ENCODE data around the gene KIF25.

The KIF25 gene

DNA sequence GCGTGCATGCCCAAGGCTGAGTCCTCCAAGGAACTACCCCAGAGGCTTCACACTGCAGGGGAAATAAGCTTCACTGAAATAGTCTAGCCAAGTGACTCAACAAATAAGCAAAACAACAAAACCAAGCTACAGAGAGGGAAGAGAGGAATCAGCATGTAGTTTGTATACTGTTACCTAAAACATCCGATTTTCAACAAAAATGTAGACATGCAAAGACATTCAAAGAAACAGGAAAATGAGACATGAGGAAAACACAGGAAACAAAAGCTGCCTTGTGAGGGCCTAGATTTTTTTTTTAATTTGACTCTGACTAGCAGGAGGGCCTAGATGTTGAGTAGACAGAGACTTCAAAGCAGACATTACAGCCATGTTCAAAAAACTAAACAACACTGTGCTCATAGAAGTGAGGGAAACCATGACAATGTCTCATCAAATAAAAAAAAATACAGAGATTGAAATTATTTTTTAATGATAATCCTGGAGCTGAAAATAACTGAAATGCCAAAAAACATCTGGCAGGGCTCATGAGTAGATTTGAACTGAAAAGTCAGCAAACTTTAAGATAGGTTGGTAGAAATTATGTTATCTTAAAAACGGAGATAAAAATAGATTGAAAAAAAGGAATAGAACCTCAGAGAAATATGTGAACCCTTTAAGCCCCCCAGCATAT is 16.4 kb upstream of the KIF25 start:
- TF ChIP-seq CSDC2 (CRISPR knock-in tag; IDR thresholded peaks at IDR 0.05): no peak
- TF ChIP-seq GLIS3 (CRISPR knock-in tag; IDR thresholded peaks at IDR 0.05): no peak
- no peak for TF ChIP-seq RARB (CRISPR knock-in tag; IDR thresholded peaks at IDR 0.05)
- TF ChIP-seq TOX (CRISPR knock-in tag; IDR thresholded peaks at IDR 0.05; ENCODE audit: borderline replicate concordance): no peak
- TF ChIP-seq, protein P1, sequence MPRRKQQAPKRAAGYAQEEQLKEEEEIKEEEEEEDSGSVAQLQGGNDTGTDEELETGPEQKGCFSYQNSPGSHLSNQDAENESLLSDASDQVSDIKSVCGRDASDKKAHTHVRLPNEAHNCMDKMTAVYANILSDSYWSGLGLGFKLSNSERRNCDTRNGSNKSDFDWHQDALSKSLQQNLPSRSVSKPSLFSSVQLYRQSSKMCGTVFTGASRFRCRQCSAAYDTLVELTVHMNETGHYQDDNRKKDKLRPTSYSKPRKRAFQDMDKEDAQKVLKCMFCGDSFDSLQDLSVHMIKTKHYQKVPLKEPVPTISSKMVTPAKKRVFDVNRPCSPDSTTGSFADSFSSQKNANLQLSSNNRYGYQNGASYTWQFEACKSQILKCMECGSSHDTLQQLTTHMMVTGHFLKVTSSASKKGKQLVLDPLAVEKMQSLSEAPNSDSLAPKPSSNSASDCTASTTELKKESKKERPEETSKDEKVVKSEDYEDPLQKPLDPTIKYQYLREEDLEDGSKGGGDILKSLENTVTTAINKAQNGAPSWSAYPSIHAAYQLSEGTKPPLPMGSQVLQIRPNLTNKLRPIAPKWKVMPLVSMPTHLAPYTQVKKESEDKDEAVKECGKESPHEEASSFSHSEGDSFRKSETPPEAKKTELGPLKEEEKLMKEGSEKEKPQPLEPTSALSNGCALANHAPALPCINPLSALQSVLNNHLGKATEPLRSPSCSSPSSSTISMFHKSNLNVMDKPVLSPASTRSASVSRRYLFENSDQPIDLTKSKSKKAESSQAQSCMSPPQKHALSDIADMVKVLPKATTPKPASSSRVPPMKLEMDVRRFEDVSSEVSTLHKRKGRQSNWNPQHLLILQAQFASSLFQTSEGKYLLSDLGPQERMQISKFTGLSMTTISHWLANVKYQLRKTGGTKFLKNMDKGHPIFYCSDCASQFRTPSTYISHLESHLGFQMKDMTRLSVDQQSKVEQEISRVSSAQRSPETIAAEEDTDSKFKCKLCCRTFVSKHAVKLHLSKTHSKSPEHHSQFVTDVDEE (CRISPR knock-in tag; IDR thresholded peaks at IDR 0.05): no peak
- TF ChIP-seq TCF4 (CRISPR knock-in tag; IDR thresholded peaks at IDR 0.05; ENCODE audit: borderline replicate concordance): no peak
- TF ChIP-seq PPARA (CRISPR knock-in tag; IDR thresholded peaks at IDR 0.05; ENCODE audit: borderline replicate concordance): no peak
- TF ChIP-seq, protein P2, sequence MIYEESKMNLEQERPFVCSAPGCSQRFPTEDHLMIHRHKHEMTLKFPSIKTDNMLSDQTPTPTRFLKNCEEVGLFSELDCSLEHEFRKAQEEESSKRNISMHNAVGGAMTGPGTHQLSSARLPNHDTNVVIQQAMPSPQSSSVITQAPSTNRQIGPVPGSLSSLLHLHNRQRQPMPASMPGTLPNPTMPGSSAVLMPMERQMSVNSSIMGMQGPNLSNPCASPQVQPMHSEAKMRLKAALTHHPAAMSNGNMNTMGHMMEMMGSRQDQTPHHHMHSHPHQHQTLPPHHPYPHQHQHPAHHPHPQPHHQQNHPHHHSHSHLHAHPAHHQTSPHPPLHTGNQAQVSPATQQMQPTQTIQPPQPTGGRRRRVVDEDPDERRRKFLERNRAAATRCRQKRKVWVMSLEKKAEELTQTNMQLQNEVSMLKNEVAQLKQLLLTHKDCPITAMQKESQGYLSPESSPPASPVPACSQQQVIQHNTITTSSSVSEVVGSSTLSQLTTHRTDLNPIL (CRISPR knock-in tag; IDR thresholded peaks at IDR 0.05; ENCODE audit: low read depth): no peak
- TF ChIP-seq SNAI2 (CRISPR knock-in tag; IDR thresholded peaks at IDR 0.05): no peak
- no peak for TF ChIP-seq ZNF565 (CRISPR knock-in tag; conservative IDR thresholded peaks at IDR 0.05; ENCODE audit: low read depth)
- TF ChIP-seq, protein P3, sequence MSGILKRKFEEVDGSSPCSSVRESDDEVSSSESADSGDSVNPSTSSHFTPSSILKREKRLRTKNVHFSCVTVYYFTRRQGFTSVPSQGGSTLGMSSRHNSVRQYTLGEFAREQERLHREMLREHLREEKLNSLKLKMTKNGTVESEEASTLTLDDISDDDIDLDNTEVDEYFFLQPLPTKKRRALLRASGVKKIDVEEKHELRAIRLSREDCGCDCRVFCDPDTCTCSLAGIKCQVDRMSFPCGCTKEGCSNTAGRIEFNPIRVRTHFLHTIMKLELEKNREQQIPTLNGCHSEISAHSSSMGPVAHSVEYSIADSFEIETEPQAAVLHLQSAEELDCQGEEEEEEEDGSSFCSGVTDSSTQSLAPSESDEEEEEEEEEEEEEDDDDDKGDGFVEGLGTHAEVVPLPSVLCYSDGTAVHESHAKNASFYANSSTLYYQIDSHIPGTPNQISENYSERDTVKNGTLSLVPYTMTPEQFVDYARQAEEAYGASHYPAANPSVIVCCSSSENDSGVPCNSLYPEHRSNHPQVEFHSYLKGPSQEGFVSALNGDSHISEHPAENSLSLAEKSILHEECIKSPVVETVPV (CRISPR knock-in tag; IDR thresholded peaks at IDR 0.05): no peak
- ATAC-seq: no peak

GRCh38 chr6:167981916-167982462 is 15.5 kb upstream of the KIF25 start:
- ATAC-seq: no peak
- TF ChIP-seq TCF4 (CRISPR knock-in tag; IDR thresholded peaks at IDR 0.05; ENCODE audit: borderline replicate concordance) (no peak), GLIS3 (CRISPR knock-in tag; IDR thresholded peaks at IDR 0.05) (no peak), ZNF70 (CRISPR knock-in tag; IDR thresholded peaks at IDR 0.05) (no peak), SNAI2 (CRISPR knock-in tag; IDR thresholded peaks at IDR 0.05) (no peak), ZFP3 (CRISPR knock-in tag; IDR thresholded peaks at IDR 0.05) (no peak), BACH2 (CRISPR knock-in tag; IDR thresholded peaks at IDR 0.05; ENCODE audit: borderline replicate concordance) (no peak), PPARA (CRISPR knock-in tag; IDR thresholded peaks at IDR 0.05; ENCODE audit: borderline replicate concordance) (no peak), ZNF8 (CRISPR knock-in tag; IDR thresholded peaks at IDR 0.05) (no peak), ZNF565 (CRISPR knock-in tag; conservative IDR thresholded peaks at IDR 0.05; ENCODE audit: low read depth) (no peak), ESRRG (CRISPR knock-in tag; IDR thresholded peaks at IDR 0.05) (no peak)
- TF ChIP-seq, protein P1 (CRISPR knock-in tag; IDR thresholded peaks at IDR 0.05): no peak
- TF ChIP-seq, protein P3 (CRISPR knock-in tag; IDR thresholded peaks at IDR 0.05): no peak

DNA sequence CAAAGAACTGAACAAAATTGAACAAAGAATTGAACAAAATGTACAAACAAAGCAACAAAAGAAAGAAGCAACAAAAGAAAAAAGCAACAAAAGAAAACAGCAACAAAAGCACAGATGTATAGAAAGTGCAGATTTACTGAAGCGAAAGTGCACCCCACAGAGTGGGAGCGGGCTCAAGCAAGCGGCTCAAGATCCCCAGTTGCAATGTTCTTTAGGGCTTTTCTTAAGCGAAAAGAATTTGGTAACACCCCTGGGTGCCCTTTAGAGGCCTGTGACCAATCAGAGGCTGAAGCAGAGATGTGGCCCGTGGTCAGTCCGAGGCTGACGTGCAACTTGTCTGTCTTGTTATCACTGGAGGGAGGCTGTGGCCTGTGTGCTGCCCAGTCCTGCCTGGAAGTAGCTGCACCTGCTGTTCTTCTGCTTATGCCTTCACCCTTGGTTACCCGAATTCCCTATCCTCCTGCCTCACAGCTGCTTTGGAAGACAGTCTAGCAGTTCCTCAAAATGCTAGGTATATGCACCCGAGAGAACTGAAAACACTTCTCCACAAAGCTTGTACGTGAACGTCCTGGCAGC is 13.2 kb upstream of the KIF25 start:
- ATAC-seq: no peak
- no peak for TF ChIP-seq ZC3H10 (CRISPR knock-in tag; IDR thresholded peaks at IDR 0.05)
- no peak for TF ChIP-seq OSR1 (CRISPR knock-in tag; IDR thresholded peaks at IDR 0.05)
- no peak for TF ChIP-seq GLIS3 (CRISPR knock-in tag; IDR thresholded peaks at IDR 0.05)
- no peak for TF ChIP-seq ZNF70 (CRISPR knock-in tag; IDR thresholded peaks at IDR 0.05)
- no peak for TF ChIP-seq ZNF565 (CRISPR knock-in tag; conservative IDR thresholded peaks at IDR 0.05; ENCODE audit: low read depth)
- TF ChIP-seq, protein P2 (CRISPR knock-in tag; IDR thresholded peaks at IDR 0.05; ENCODE audit: low read depth): no peak
- no peak for TF ChIP-seq SNAI2 (CRISPR knock-in tag; IDR thresholded peaks at IDR 0.05)
- TF ChIP-seq TCF4 (CRISPR knock-in tag; IDR thresholded peaks at IDR 0.05; ENCODE audit: borderline replicate concordance): no peak
- no peak for TF ChIP-seq ZNF8 (CRISPR knock-in tag; IDR thresholded peaks at IDR 0.05)
- TF ChIP-seq ZFP3 (CRISPR knock-in tag; IDR thresholded peaks at IDR 0.05): no peak
